K562 (cell line): Measurements from ENCODE around the gene STARD13. TPM values are rescaled to one million over a fixed set of nuclear protein-coding genes. Genes with fewer than 3 reads are reported as not detected.

Source experiments
- ATAC-seq: fragments of 200-7000 bp; cut with Tn5 transposase; 3 replicates; pipeline ENCODE4 v1.9.1; 2020; ENCODE audit warnings: moderate library complexity
- BruUV-seq: library from RNA; stranded (reverse); fragments of 400-500 nt; replicated peaks from 2 replicates; lab custom pipeline; 2021; lab: Mats Ljungman, UMichigan
- CTCF ChIA-PET: fragments of 300-600 bp; formaldehyde crosslinking; extraction: SDS; loops from one replicate; lab custom pipeline; 2021; ENCODE audit warnings: low intra/inter-chr PET ratio; lab: Yijun Ruan, JAX
- POLR2A ChIA-PET: fragments of 300-600, 350-650 bp; sonication (Branson Sonifier 250); formaldehyde crosslinking; extraction: SDS; loops from one replicate; lab custom pipeline; 2021; ENCODE audit warnings: antibody characterized with exemption, inconsistent platforms; lab: Yijun Ruan, JAX
- DNase-seq, 4 experiments: peaks; one replicate each; pipeline versions ENCODE4 v3.0.0 to v3.0.0-alpha.2; 2011 to 2018; ENCODE audit warnings: low spot score in 3 of 4, mixed read lengths in 3 of 4; ENCODE audit errors: extremely low read depth in 1 of 4
- FAIRE-seq: peaks from 2 replicates; lab custom pipeline; 2011; peaks lifted over from hg19 to GRCh38; lab: Jason Lieb, UNC
- H2AFZ ChIP-seq: 2 replicates; pipeline ENCODE4 v1.6.0; 2011; ENCODE audit warnings: low read depth, low read length, control low read depth, inconsistent platforms
- H3K27ac ChIP-seq: fragments of 200-600 bp; 3 replicates; pipeline ENCODE4 v1.8.0; 2011; ENCODE audit warnings: low read depth, mild to moderate bottlenecking, control low read depth, inconsistent platforms, low read length, moderate library complexity, mixed read lengths; ENCODE audit errors: extremely low read depth
- H3K27me3 ChIP-seq, 2 experiments: fragments of 300-600 bp in 1 of 2; 2 replicates in 1 of 2; 3 replicates in 1 of 2; pipeline versions ENCODE4 v1.6.0 to v1.8.0; 2011; ENCODE audit warnings: inconsistent platforms in 2 of 2, low read length in 2 of 2, mild to moderate bottlenecking in 1 of 2, mixed read lengths in 1 of 2, moderate library complexity in 1 of 2; ENCODE audit not compliant: control insufficient read depth in 2 of 2, insufficient read depth in 2 of 2
- H3K36me3 ChIP-seq: fragments of 300-600 bp; 3 replicates; pipeline ENCODE4 v1.8.0; 2011; ENCODE audit warnings: mild to moderate bottlenecking, low read length, inconsistent platforms; ENCODE audit not compliant: control insufficient read depth, insufficient read depth
- H3K4me1 ChIP-seq, 2 experiments: fragments of 200-600 bp in 1 of 2; replicated peaks in 1 of 2; 2 replicates in 1 of 2; 3 replicates in 1 of 2; pipeline versions ENCODE4 v1.5.1 to v1.8.0; 2011; ENCODE audit warnings: inconsistent platforms in 2 of 2, low read length in 2 of 2, mild to moderate bottlenecking in 1 of 2, mixed read lengths in 1 of 2, moderate library complexity in 1 of 2; ENCODE audit not compliant: control insufficient read depth in 2 of 2, insufficient read depth in 2 of 2
- H3K4me2 ChIP-seq: 2 replicates; pipeline ENCODE4 v1.6.1; 2011; ENCODE audit warnings: low read length, control low read depth, inconsistent platforms, mixed read lengths; ENCODE audit not compliant: insufficient read depth
- H3K4me3 ChIP-seq: fragments of 200-600 bp; sonication (generic), shearing (Covaris generic); 2 replicates; pipeline ENCODE4 v1.5.1; 2016; ENCODE audit warnings: control low read depth, inconsistent platforms
- H3K79me2 ChIP-seq: fragments of 200-600 bp; 3 replicates; pipeline ENCODE4 v1.8.0; 2011; ENCODE audit warnings: low read length, inconsistent platforms; ENCODE audit not compliant: control insufficient read depth, insufficient read depth
- H3K9ac ChIP-seq, 2 experiments: 2 replicates each; pipeline versions ENCODE4 v1.6.0 to v1.6.1; 2011; ENCODE audit warnings: low read depth in 2 of 2, low read length in 2 of 2, control low read depth in 1 of 2, inconsistent platforms in 1 of 2, mild to moderate bottlenecking in 1 of 2, mixed read lengths in 1 of 2; ENCODE audit not compliant: insufficient read depth in 1 of 2
- H3K9me1 ChIP-seq: one replicate; pipeline ENCODE4 v1.6.0; 2011; ENCODE audit warnings: inconsistent platforms, mild to moderate bottlenecking, low read length, moderate library complexity; ENCODE audit not compliant: control insufficient read depth, insufficient read depth
- H3K9me3 ChIP-seq: replicated peaks from 2 replicates; pipeline ENCODE4 v1.5.1; 2011; ENCODE audit warnings: low read depth, low read length, inconsistent platforms; ENCODE audit not compliant: control insufficient read depth, insufficient read depth
- H4K20me1 ChIP-seq: replicated peaks from 2 replicates; pipeline ENCODE4 v1.6.1; 2011; ENCODE audit warnings: low read length, inconsistent platforms, mixed read lengths; ENCODE audit not compliant: control insufficient read depth, insufficient read depth
- FOXP4 ChIP-seq: sonication (generic); formaldehyde crosslinking; IDR thresholded peaks from 2 replicates; pipeline ENCODE4 v1.8.0; 2022; ENCODE audit warnings: mild to moderate bottlenecking, missing genetic modification reagents, borderline replicate concordance
- GABPA ChIP-seq: fragments of 200-800 bp; sonication (Bioruptor generic); conservative IDR thresholded peaks from 2 replicates; pipeline ENCODE4 v1.6.1; 2016; ENCODE audit warnings: low read depth, missing genetic modification characterization, missing compliant biosample characterization
- KAT8 ChIP-seq: fragments of 450-650 bp; IDR thresholded peaks from 2 replicates; pipeline ENCODE4 v1.6.1; 2016; ENCODE audit warnings: low read depth, mild to moderate bottlenecking
- KDM4B ChIP-seq, 2 experiments: fragments of 450-650 bp in 1 of 2; sonication (generic) in 1 of 2; IDR thresholded peaks; 2 replicates each; pipeline ENCODE4 v1.6.1; 2016 to 2017; ENCODE audit warnings: borderline replicate concordance in 2 of 2, antibody characterized with exemption in 1 of 2, low read depth in 1 of 2, mild to moderate bottlenecking in 1 of 2
- NR2C1 ChIP-seq, 2 experiments: fragments of 450-650 bp; IDR thresholded peaks; 2 replicates each; pipeline ENCODE4 v1.6.1; 2017; ENCODE audit warnings: mild to moderate bottlenecking in 2 of 2, antibody characterized with exemption in 1 of 2, inconsistent platforms in 1 of 2, missing compliant biosample characterization in 1 of 2, missing genetic modification characterization in 1 of 2
- PCBP1 ChIP-seq: fragments of 200-400 bp; formaldehyde crosslinking; IDR thresholded peaks from 2 replicates; pipeline ENCODE4 v1.6.1; 2018; ENCODE audit warnings: mild to moderate bottlenecking, low read depth, low read length; ENCODE audit not compliant: poor library complexity, severe bottlenecking
- SMARCB1 ChIP-seq: IDR thresholded peaks from 2 replicates; pipeline ENCODE4 v1.6.1; 2011; ENCODE audit warnings: improper control_type of control experiment, low read depth; ENCODE audit not compliant: insufficient read length
- ZEB2 ChIP-seq: fragments of 450-650 bp; IDR thresholded peaks from 2 replicates; pipeline ENCODE4 v1.6.1; 2016
- ZNF197 ChIP-seq: fragments of 200-800 bp; sonication (Bioruptor generic); IDR thresholded peaks from 2 replicates; pipeline ENCODE4 v1.6.1; 2016; ENCODE audit warnings: low read depth, missing genetic modification characterization, missing compliant biosample characterization
- ZNF217 ChIP-seq: sonication (generic); formaldehyde crosslinking; IDR thresholded peaks from 2 replicates; pipeline ENCODE4 v1.8.0; 2022; ENCODE audit warnings: mild to moderate bottlenecking, missing genetic modification reagents
- ZNF77 ChIP-seq: fragments of 250-450 bp; sonication (Bioruptor Pico); IDR thresholded peaks from 2 replicates; pipeline ENCODE4 v1.5.0; 2020
- WGBS: fragments of 100-300 bp; shearing (Covaris generic); methylation state at CpG from one replicate; pipeline ENCODE4 v1.1.6; 2016; ENCODE audit warnings: low coverage, mixed read lengths; ENCODE audit not compliant: insufficient coverage; ENCODE audit errors: missing lambda C conversion rate; 5-methylcytosine and 5-hydroxymethylcytosine counted together
- in situ Hi-C: fragments of 300-500 bp; cut with MboI; formaldehyde crosslinking; loops from 4 replicates; pipeline ENCODE4 v1.15.0; 2018; ENCODE audit warnings: inconsistent platforms, mixed read lengths
- intact Hi-C: fragments of 100-400 bp; cut with micrococcal nuclease; formaldehyde crosslinking; loops from 2 replicates; pipeline ENCODE4 v1.14.2; 2022
- polyA plus RNA-seq, 8 experiments: library from polyadenylated mRNA; depleted of rRNA in 4 of 8; stranded (reverse) in 5 of 8; unstranded in 3 of 8; fragments of >200 nt; fragmentation: Nextera tagmentation in 2 of 8; fragmentation: Illumina TruSeq in 1 of 8; extraction: Ambion mirVana in 2 of 8; extraction: Trizol in 1 of 8; gene quantifications; 2 replicates each; pipeline versions ENCODE4 v1.2.1 to v1.2.3, GENCODE V29; 2011 to 2014; ENCODE audit warnings: inconsistent platforms in 1 of 8, missing spikeins in 1 of 8
- total RNA-seq, 7 experiments: library from RNA; depleted of rRNA in 6 of 7; stranded (reverse); fragments of >200 nt in 6 of 7; fragmentation: Illumina TruSeq in 2 of 7; extraction: Trizol in 2 of 7; gene quantifications; 2 replicates each; pipeline versions ENCODE4 v1.2.1 to v1.2.3, GENCODE V29; 2011 to 2021; ENCODE audit warnings: low replicate concordance in 1 of 7
- TF ChIP-seq, protein P1 (sequence below), 2 experiments: fragments of 450-650 bp; conservative IDR thresholded peaks; 2 replicates each; pipeline ENCODE4 v1.6.1; 2017; ENCODE audit warnings: mild to moderate bottlenecking in 2 of 2, moderate library complexity in 2 of 2
- TF ChIP-seq, protein P2 (sequence below): fragments of 250-450 bp; sonication (Bioruptor Pico); IDR thresholded peaks from 2 replicates; pipeline ENCODE4 v1.8.0; 2022; ENCODE audit warnings: moderate library complexity, mild to moderate bottlenecking, inconsistent platforms

STARD13 gene
- total and polyA plus RNA-seq, 9 of the 15 experiments (the other 6 are each of a cell fraction or from before 2014, with no cell fraction given): 0.11 TPM; not detected in 8

GRCh38 chr13:33109271-33109697, 176.3 kb downstream of the STARD13 start:
- no peaks in the 10 kb centered on the region for H3K9me3 ChIP-seq
- H3K4me1 ChIP-seq: no peaks in the 10 kb centered on the region
- no peaks in the 10 kb centered on the region for H3K27me3 ChIP-seq
- no peaks in the 10 kb centered on the region for H3K79me2 ChIP-seq
- BruUV-seq: no TSS peak
- DNase-seq (no peak), FAIRE-seq (no peak)
- intact Hi-C loops: no loop called here
- CTCF ChIA-PET: no interaction called here
- no peak overlapping the region for H3K9ac ChIP-seq
- no peaks in the 10 kb centered on the region for H4K20me1 ChIP-seq
- in situ Hi-C loops: no loop called here
- no peak overlapping the region for H3K4me2 ChIP-seq
- H2AFZ ChIP-seq: no peak overlapping the region
- no peak overlapping the region for H3K27ac ChIP-seq
- H3K4me3 ChIP-seq: no peak overlapping the region
- no peak for TF ChIP-seq ZNF217 (CRISPR knock-in tag)
- no peak for TF ChIP-seq GABPA (tag)
- no peak for TF ChIP-seq ZNF77 (CRISPR knock-in tag)
- no peak for TF ChIP-seq SMARCB1
- no peak for TF ChIP-seq NR2C1 (IDR thresholded peaks at IDR 0.05)
- no peak for TF ChIP-seq NR2C1 (tag; IDR thresholded peaks at IDR 0.05)
- TF ChIP-seq, all 486 proteins: peak for 0
- Histone ChIP-seq H3K36me3 (no peaks in the 10 kb centered on the region), H3K9me1 (no peaks in the 10 kb centered on the region)
- WGBS: 16% methylated on average over 2 of the region's 2 CpGs
- POLR2A ChIA-PET: no interaction called here
- ATAC-seq: no peak

DNA sequence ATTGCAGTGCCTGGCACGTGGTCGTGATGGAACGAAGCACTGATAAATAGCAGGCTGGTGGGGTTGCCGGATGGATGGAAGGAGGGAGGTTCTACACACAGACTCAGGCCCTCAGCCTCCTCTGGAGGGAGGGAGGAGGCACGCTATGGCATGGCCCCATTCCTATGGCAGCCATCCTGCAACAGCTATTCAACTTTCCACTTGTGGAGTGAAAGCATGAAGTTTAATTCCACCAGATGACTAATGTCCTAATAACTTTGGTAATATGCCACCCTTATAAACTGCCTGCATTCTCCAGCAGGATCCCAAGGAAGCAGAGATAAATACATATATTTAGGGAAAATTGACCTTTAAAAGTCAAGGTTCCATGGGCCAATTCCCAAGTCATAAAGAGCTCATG, 176.9 kb downstream of the STARD13 start:
- POLR2A ChIA-PET: no interaction called here
- 0% methylated on average over 4 of the region's 5 CpGs for WGBS
- TF ChIP-seq ZEB2: no peak
- no peak for TF ChIP-seq KDM4B (IDR thresholded peaks at IDR 0.05; ENCODE audit: borderline replicate concordance in 2 of 2, low read depth in 1 of 2)
- TF ChIP-seq KAT8: no peak
- no peak for TF ChIP-seq FOXP4 (CRISPR knock-in tag)
- TF ChIP-seq, protein P1, sequence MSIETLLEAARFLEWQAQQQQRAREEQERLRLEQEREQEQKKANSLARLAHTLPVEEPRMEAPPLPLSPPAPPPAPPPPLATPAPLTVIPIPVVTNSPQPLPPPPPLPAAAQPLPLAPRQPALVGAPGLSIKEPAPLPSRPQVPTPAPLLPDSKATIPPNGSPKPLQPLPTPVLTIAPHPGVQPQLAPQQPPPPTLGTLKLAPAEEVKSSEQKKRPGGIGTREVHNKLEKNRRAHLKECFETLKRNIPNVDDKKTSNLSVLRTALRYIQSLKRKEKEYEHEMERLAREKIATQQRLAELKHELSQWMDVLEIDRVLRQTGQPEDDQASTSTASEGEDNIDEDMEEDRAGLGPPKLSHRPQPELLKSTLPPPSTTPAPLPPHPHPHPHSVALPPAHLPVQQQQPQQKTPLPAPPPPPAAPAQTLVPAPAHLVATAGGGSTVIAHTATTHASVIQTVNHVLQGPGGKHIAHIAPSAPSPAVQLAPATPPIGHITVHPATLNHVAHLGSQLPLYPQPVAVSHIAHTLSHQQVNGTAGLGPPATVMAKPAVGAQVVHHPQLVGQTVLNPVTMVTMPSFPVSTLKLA (conservative IDR thresholded peaks at IDR 0.05): no peak
- TF ChIP-seq ZNF197 (CRISPR knock-in tag): no peak
- TF ChIP-seq, protein P2, sequence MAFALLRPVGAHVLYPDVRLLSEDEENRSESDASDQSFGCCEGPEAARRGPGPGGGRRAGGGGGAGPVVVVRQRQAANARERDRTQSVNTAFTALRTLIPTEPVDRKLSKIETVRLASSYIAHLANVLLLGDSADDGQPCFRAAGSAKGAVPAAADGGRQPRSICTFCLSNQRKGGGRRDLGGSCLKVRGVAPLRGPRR (CRISPR knock-in tag): no peak
- no peak for TF ChIP-seq PCBP1

More for the DNA sequence above, 176.9 kb downstream of the STARD13 start:
- BruUV-seq: no TSS peak
- intact Hi-C loops (no loop called here), in situ Hi-C loops (no loop called here)
- Histone ChIP-seq H3K27me3 (no peaks in the 10 kb centered on the region), H3K79me2 (no peaks in the 10 kb centered on the region), H3K4me1 (no peaks in the 10 kb centered on the region), H2AFZ (no peak overlapping the region), H3K27ac (no peak overlapping the region), H3K4me2 (no peak overlapping the region), H3K9me1 (no peaks in the 10 kb centered on the region), H3K4me3 (no peak overlapping the region), H4K20me1 (no peaks in the 10 kb centered on the region), H3K9ac (no peak overlapping the region), H3K36me3 (no peaks in the 10 kb centered on the region), H3K9me3 (no peaks in the 10 kb centered on the region)
- FAIRE-seq (no peak), DNase-seq (no peak), ATAC-seq (no peak)
- CTCF ChIA-PET: no interaction called here
